GM19035 (cell line): ENCODE data around the gene NPR1.
"Not testable (repeated sequence)": the region's sequence is repeated elsewhere in the genome, so short reads cannot be mapped to it uniquely, and the experiment has no call there.

Source experiments
- ATAC-seq: cut with Tn5 transposase; IDR thresholded peaks from one replicate; pipeline ENCODE4 v1.9.1; 2021; ENCODE audit not compliant: unreplicated experiment

NPR1 gene

GRCh38 chr1:153679337-153680119 is 1.0 kb downstream of the NPR1 start:
- no peak for ATAC-seq

- no peak for ATAC-seq
These were observed 1.6 kb downstream of the NPR1 start for GRCh38 chr1:153680120-153680403.

GRCh38 chr1:153682730-153683129 is 4.2 kb downstream of the NPR1 start:
- ATAC-seq = no peak

- ATAC-seq = no peak
These were observed 5.4 kb downstream of the NPR1 start for GRCh38 chr1:153683854-153684253.

GRCh38 chr1:153684892-153685291 is 6.4 kb downstream of the NPR1 start:
- ATAC-seq = no peak

- no peak for ATAC-seq
These were observed 7.3 kb downstream of the NPR1 start for GRCh38 chr1:153685544-153686340.

GRCh38 chr1:153687346-153688125 is 9.0 kb downstream of the NPR1 start:
- no peak for ATAC-seq

- ATAC-seq = no peak
These were observed 9.8 kb downstream of the NPR1 start for GRCh38 chr1:153688276-153688675.

- ATAC-seq = no peak
These were observed 10.3 kb downstream of the NPR1 start for GRCh38 chr1:153688736-153689328.

- ATAC-seq = no peak
These were observed 15.0 kb downstream of the NPR1 start for GRCh38 chr1:153693466-153693865.

- ATAC-seq = no peak
These were observed 18.3 kb downstream of the NPR1 start for GRCh38 chr1:153696741-153697140.

GRCh38 chr1:153697191-153698019 is 18.9 kb downstream of the NPR1 start:
- ATAC-seq = no peak

GRCh38 chr1:153698020-153698922 is 19.8 kb downstream of the NPR1 start:
- no peak for ATAC-seq

GRCh38 chr1:153698923-153699714 is 20.6 kb downstream of the NPR1 start:
- ATAC-seq = no peak

GRCh38 chr1:153699768-153700167 is 21.3 kb downstream of the NPR1 start:
- no peak for ATAC-seq

GRCh38 chr1:153705484-153705883 is 27.0 kb downstream of the NPR1 start:
- no peak for ATAC-seq

- no peak for ATAC-seq
These were observed 32.5 kb downstream of the NPR1 start for GRCh38 chr1:153711026-153711425.

- not testable (repeated sequence) for ATAC-seq
These were observed 37.7 kb downstream of the NPR1 start for GRCh38 chr1:153716211-153716610.

- no peak for ATAC-seq
These were observed 38.8 kb downstream of the NPR1 start for GRCh38 chr1:153717330-153717729.
